ENCODE measurements around the gene PRKCE. TPM values are rescaled to one million over a fixed set of nuclear protein-coding genes. Genes with fewer than 3 reads are reported as not detected.

Gene PRKCE
- total RNA-seq, 1 experiment from 2014 or later, result 14.8 TPM

GRCh38 chr2:45720210-45720609, 68.7 kb downstream of the PRKCE start (continued):
- no peak for TF ChIP-seq ZBTB33 (IDR thresholded peaks at IDR 0.05; ENCODE audit: extremely low read depth, insufficient replicate concordance, low read length)
- no peak for TF ChIP-seq TCF7L2 (IDR thresholded peaks at IDR 0.05; ENCODE audit: borderline replicate concordance, extremely low read depth, insufficient read depth, insufficient read length)
- TF ChIP-seq, protein P1, sequence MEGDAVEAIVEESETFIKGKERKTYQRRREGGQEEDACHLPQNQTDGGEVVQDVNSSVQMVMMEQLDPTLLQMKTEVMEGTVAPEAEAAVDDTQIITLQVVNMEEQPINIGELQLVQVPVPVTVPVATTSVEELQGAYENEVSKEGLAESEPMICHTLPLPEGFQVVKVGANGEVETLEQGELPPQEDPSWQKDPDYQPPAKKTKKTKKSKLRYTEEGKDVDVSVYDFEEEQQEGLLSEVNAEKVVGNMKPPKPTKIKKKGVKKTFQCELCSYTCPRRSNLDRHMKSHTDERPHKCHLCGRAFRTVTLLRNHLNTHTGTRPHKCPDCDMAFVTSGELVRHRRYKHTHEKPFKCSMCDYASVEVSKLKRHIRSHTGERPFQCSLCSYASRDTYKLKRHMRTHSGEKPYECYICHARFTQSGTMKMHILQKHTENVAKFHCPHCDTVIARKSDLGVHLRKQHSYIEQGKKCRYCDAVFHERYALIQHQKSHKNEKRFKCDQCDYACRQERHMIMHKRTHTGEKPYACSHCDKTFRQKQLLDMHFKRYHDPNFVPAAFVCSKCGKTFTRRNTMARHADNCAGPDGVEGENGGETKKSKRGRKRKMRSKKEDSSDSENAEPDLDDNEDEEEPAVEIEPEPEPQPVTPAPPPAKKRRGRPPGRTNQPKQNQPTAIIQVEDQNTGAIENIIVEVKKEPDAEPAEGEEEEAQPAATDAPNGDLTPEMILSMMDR (IDR thresholded peaks at IDR 0.05 in 2 of 3, conservative IDR thresholded peaks at IDR 0.05 in 1 of 3; ENCODE audit: borderline replicate concordance in 1 of 3, insufficient read depth in 1 of 3, low read depth in 2 of 3, low read length in 2 of 3), result no peak
- no peak for TF ChIP-seq CEBPB (IDR thresholded peaks at IDR 0.05; ENCODE audit: low read depth)
- TF ChIP-seq EGR1 (IDR thresholded peaks at IDR 0.05; ENCODE audit: low read depth), result no peak
- TF ChIP-seq YY1 (IDR thresholded peaks at IDR 0.05; ENCODE audit: extremely low read depth, insufficient replicate concordance, low read depth, low read length), result no peak
- TF ChIP-seq CBX3 (IDR thresholded peaks at IDR 0.05; ENCODE audit: low read depth), result no peak
- no peak for TF ChIP-seq FOSL1 (IDR thresholded peaks at IDR 0.05; ENCODE audit: low read depth)

DNA sequence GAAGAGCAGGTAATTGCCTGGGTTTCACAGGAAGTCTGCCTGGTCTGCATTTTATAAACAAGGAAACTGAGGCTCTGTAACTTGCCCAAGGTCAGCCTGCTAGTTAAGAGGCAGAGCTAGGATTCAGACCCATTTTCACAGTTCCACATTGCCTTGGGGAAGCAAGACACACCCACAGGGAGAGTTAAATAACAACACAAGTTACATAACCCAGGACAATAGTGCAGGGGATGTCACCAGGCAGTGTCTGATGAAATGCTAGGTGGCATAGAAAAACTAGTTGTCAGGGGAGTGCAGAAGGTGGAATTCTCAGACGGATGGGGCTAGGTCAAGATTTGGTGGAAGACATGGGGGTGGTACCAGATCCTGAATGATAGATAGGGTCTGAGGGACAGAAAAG, 69.7 kb downstream of the PRKCE start:
- no peak overlapping the region for H3K9ac ChIP-seq (ENCODE audit: low read length)
- H3K9me2 ChIP-seq (ENCODE audit: insufficient read depth), result no peaks in the 10 kb centered on the region
- no peaks in the 10 kb centered on the region for H4K20me1 ChIP-seq (ENCODE audit: insufficient read depth)
- no peak overlapping the region for H3K27ac ChIP-seq (ENCODE audit: low read depth, low read length)
- 0 out of 2 replicates have a peak, but pooled peaks cover 6% of the 10 kb centered on the region for H3K79me2 ChIP-seq (ENCODE audit: insufficient read depth, low read length)
- TF ChIP-seq ZNF274 (IDR thresholded peaks at IDR 0.05; ENCODE audit: low read depth, low read length) (no peak), ELF1 (IDR thresholded peaks at IDR 0.05; ENCODE audit: borderline replicate concordance, low read depth) (no peak), ZBTB33 (IDR thresholded peaks at IDR 0.05; ENCODE audit: extremely low read depth, insufficient replicate concordance, low read length) (no peak), SRF (IDR thresholded peaks at IDR 0.05; ENCODE audit: low read depth) (no peak), EZH2 (IDR thresholded peaks at IDR 0.05) (no peak), JUND (IDR thresholded peaks at IDR 0.05) (no peak), FOSL1 (IDR thresholded peaks at IDR 0.05; ENCODE audit: low read depth) (no peak), ZFX (IDR thresholded peaks at IDR 0.05) (no peak), TCF7L2 (IDR thresholded peaks at IDR 0.05; ENCODE audit: borderline replicate concordance, extremely low read depth, insufficient read depth, insufficient read length) (no peak), EZH2phosphoT487 (IDR thresholded peaks at IDR 0.05; ENCODE audit: borderline replicate concordance) (no peak), SIN3A (IDR thresholded peaks at IDR 0.05; ENCODE audit: low read depth) (no peak)
- TF ChIP-seq, protein P1 (IDR thresholded peaks at IDR 0.05 in 2 of 3, conservative IDR thresholded peaks at IDR 0.05 in 1 of 3; ENCODE audit: borderline replicate concordance in 1 of 3, insufficient read depth in 1 of 3, low read depth in 2 of 3, low read length in 2 of 3), result no peak
- H3K27me3 ChIP-seq (ENCODE audit: insufficient read depth, low read length), result no peaks in the 10 kb centered on the region
- DNase-seq (ENCODE audit: low read depth, low spot score) (no peak), ATAC-seq (no peak)
- ChIA-PET POLR2A (no interaction called here), RAD21 (ENCODE audit: low non-redundant PET in 1 of 2, low total read pairs in 2 of 2, uncharacterized antibody in 2 of 2, unreplicated experiment in 2 of 2) (no interaction called here), CTCF (no interaction called here)
- H2AFZ ChIP-seq (ENCODE audit: low read depth, low read length, poor library complexity, severe bottlenecking), result no peak overlapping the region
- BruUV-seq (replicated peaks), result no TSS peak
- H3K4me3 ChIP-seq (replicated peaks in 1 of 2; ENCODE audit: low read depth in 1 of 2, low read length in 2 of 2), result no peak overlapping the region
- H3K9me3 ChIP-seq (ENCODE audit: control insufficient read depth in 1 of 2, insufficient read depth in 1 of 2, low read depth in 1 of 2, low read length in 2 of 2), result no peaks in the 10 kb centered on the region
- intact Hi-C loops (cut with micrococcal nuclease), result no loop called here
- H3K36me3 ChIP-seq (ENCODE audit: control insufficient read depth in 1 of 2, insufficient read depth in 2 of 2, low read length in 2 of 2), result no peaks in the 10 kb centered on the region
- H3K4me1 ChIP-seq (ENCODE audit: control insufficient read depth in 1 of 2, insufficient read depth in 2 of 2, low read length in 2 of 2), result peaks cover 0 to 5% of the 10 kb centered on the region in 2 experiments; a peak in 1 of 4 replicates
- H3K4me2 ChIP-seq (ENCODE audit: low read length), result no peak overlapping the region
